HL-60 (cell line): ENCODE measurements around the gene SDK1.

Source experiments
- CTCF ChIP-seq: IDR thresholded peaks from one replicate; pipeline ENCODE4 v1.5.1; 2011; ENCODE audit warnings: low read length, control low read depth, inconsistent platforms; ENCODE audit not compliant: insufficient read depth
- POLR2AphosphoS5 ChIP-seq: IDR thresholded peaks from 2 replicates; pipeline ENCODE4 v1.6.1; 2012; ENCODE audit warnings: low read depth

GRCh38 chr7:3968234-3968633 lies 667.2 kb downstream of the SDK1 start:
- no peak for TF ChIP-seq CTCF
- TF ChIP-seq POLR2AphosphoS5 = no peak
